ENCODE results near the gene SYMPK. TPM values are rescaled to one million over a fixed set of nuclear protein-coding genes. Genes with fewer than 3 reads are reported as not detected.

SYMPK gene
- total RNA-seq, 1 experiment from 2014 or later = 47.7 TPM

DNA sequence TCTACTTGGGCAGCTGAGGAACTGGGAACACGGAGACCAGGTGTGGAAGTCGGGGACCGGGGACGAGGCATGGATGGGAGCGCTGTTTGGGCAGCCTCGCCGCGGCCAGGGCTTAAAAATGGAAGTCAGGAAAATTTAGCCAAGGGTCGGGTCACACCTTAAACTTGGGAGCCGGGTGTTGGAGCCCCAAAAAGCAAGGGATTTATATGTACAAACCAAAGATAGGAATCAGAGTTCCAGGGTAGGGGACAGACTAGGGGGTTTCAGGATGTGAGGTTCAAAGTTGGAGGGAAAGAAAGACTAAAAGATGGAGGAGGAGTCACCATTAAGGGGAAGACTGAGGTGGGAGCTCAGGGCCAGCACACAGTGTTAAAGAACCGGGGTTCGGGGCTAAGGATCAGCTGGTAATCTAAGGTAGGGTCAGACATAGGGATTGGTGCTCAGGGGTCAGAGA is 1.7 kb upstream of the SYMPK start:
- no peaks in the 10 kb centered on the region; the same call in 1 of the 2 replicates for H3K27me3 ChIP-seq (ENCODE audit: control insufficient read depth, insufficient read depth, low read length)
- H3K4me1 ChIP-seq (ENCODE audit: control insufficient read depth, insufficient read depth, low read length) = peaks cover 4% of the 10 kb centered on the region; the same call in 1 of the 2 replicates
- H3K4me3 ChIP-seq (ENCODE audit: low read depth in 2 of 2, low read length in 2 of 2) = peak overlapping the region; percentile 24 to 95; a peak in 2 of 4 replicates
- DNase-seq (ENCODE audit: low read depth, low spot score) (no peak), ATAC-seq (no peak)
- no peak for TF ChIP-seq TCF7L2 (IDR thresholded peaks at IDR 0.05; ENCODE audit: low read depth, low read length)
- TF ChIP-seq, protein P1, sequence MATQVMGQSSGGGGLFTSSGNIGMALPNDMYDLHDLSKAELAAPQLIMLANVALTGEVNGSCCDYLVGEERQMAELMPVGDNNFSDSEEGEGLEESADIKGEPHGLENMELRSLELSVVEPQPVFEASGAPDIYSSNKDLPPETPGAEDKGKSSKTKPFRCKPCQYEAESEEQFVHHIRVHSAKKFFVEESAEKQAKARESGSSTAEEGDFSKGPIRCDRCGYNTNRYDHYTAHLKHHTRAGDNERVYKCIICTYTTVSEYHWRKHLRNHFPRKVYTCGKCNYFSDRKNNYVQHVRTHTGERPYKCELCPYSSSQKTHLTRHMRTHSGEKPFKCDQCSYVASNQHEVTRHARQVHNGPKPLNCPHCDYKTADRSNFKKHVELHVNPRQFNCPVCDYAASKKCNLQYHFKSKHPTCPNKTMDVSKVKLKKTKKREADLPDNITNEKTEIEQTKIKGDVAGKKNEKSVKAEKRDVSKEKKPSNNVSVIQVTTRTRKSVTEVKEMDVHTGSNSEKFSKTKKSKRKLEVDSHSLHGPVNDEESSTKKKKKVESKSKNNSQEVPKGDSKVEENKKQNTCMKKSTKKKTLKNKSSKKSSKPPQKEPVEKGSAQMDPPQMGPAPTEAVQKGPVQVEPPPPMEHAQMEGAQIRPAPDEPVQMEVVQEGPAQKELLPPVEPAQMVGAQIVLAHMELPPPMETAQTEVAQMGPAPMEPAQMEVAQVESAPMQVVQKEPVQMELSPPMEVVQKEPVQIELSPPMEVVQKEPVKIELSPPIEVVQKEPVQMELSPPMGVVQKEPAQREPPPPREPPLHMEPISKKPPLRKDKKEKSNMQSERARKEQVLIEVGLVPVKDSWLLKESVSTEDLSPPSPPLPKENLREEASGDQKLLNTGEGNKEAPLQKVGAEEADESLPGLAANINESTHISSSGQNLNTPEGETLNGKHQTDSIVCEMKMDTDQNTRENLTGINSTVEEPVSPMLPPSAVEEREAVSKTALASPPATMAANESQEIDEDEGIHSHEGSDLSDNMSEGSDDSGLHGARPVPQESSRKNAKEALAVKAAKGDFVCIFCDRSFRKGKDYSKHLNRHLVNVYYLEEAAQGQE (IDR thresholded peaks at IDR 0.05; ENCODE audit: insufficient read depth in 1 of 2, low read depth in 2 of 2, low read length in 1 of 2) = no peak
- TF ChIP-seq POLR2AphosphoS5 (IDR thresholded peaks at IDR 0.05; ENCODE audit: low read depth, low read length) = no peak
- TF ChIP-seq SIN3A (IDR thresholded peaks at IDR 0.05; ENCODE audit: borderline replicate concordance, insufficient read depth, low read depth, low read length) = no peak
- TF ChIP-seq, protein P2, sequence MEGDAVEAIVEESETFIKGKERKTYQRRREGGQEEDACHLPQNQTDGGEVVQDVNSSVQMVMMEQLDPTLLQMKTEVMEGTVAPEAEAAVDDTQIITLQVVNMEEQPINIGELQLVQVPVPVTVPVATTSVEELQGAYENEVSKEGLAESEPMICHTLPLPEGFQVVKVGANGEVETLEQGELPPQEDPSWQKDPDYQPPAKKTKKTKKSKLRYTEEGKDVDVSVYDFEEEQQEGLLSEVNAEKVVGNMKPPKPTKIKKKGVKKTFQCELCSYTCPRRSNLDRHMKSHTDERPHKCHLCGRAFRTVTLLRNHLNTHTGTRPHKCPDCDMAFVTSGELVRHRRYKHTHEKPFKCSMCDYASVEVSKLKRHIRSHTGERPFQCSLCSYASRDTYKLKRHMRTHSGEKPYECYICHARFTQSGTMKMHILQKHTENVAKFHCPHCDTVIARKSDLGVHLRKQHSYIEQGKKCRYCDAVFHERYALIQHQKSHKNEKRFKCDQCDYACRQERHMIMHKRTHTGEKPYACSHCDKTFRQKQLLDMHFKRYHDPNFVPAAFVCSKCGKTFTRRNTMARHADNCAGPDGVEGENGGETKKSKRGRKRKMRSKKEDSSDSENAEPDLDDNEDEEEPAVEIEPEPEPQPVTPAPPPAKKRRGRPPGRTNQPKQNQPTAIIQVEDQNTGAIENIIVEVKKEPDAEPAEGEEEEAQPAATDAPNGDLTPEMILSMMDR (IDR thresholded peaks at IDR 0.05) = no peak
- H3K27ac ChIP-seq (ENCODE audit: low read length) = no peak overlapping the region
- CTCF ChIA-PET = interaction anchor here (0.6 kb wide), 1 partner anchor 95 kb away, joined by 7 read pairs; no protein-coding TSS in a partner anchor
- H3K36me3 ChIP-seq (ENCODE audit: control insufficient read depth, insufficient read depth, low read length) = no peaks in the 10 kb centered on the region; the same call in 1 of the 2 replicates
- in situ Hi-C loops (cut with HindIII; ENCODE audit: low pct_unique_long_range_greater_than_20kb, low sequenced_read_pairs) = no loop called here
- POLR2A ChIA-PET = no interaction called here
- no TSS peak for BruUV-seq (replicated peaks)
- intact Hi-C loops (cut with micrococcal nuclease; ENCODE audit: unreplicated experiment) = no loop called here
- H3K9me3 ChIP-seq (ENCODE audit: control insufficient read depth, insufficient read depth, low read depth, low read length) = no peaks in the 10 kb centered on the region

DNA sequence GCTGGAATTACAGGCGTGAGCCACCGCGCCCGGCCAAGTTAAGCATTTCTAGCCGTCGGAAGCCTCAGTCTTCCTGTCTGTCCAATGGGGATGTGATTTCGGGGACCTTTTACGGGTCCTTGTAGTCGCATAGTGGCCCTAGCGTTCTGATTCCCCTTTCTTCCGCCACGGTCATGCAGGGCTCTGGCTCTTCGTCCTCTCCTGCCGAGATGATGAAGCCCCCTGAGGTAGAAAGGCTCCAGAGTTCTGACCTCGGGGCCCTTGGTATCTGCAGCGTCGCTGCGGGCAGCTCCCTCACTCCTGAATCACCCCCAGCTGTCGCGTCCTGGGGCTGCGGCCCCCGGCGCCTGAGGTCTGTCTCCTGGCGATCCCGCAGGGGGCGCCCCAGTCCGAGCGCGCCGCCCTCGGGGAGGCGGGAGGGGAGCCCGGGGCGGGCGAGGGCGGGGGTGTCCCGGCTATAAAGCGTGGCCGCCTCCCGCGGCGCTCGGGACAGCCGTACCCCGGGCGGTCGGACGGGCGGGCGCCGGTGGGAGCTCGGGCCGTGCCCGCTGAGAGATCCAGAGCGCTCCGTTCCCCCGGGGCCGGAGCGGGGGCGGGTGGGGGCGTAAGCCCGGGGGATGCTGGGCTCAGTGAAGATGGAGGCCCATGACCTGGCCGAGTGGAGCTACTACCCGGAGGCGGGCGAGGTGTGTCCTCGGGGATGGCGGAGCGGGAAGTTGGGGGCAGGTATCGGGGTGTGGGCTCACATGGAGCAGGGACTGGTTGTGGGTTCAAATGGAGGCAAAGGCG is 1.1 kb upstream of the SYMPK start, which contains the start of gene FOXA3:
TSS of gene FOXA3 (plus strand) at position 487 of the 789 bp plus-strand sequence. CDS start at position 618, 131 bp downstream.
- ATAC-seq (peak; percentile 55), DNase-seq (ENCODE audit: low read depth, low spot score) (no peak)
- in situ Hi-C loops (cut with HindIII; ENCODE audit: low pct_unique_long_range_greater_than_20kb, low sequenced_read_pairs) (no loop called here), intact Hi-C loops (cut with micrococcal nuclease; ENCODE audit: unreplicated experiment) (no loop called here)
- H3K9me3 ChIP-seq (ENCODE audit: control insufficient read depth, insufficient read depth, low read depth, low read length) = no peaks in the 10 kb centered on the region
- no peak for TF ChIP-seq SIN3A (IDR thresholded peaks at IDR 0.05; ENCODE audit: borderline replicate concordance, insufficient read depth, low read depth, low read length)
- no peak for TF ChIP-seq POLR2AphosphoS5 (IDR thresholded peaks at IDR 0.05; ENCODE audit: low read depth, low read length)
- TF ChIP-seq TCF7L2 (IDR thresholded peaks at IDR 0.05; ENCODE audit: low read depth, low read length) = no peak
- TF ChIP-seq, protein P1 (IDR thresholded peaks at IDR 0.05; ENCODE audit: insufficient read depth in 1 of 2, low read depth in 2 of 2, low read length in 1 of 2) = no peak
- TF ChIP-seq, protein P2 (IDR thresholded peaks at IDR 0.05) = peak; percentile 81
- H3K4me3 ChIP-seq (ENCODE audit: low read depth in 2 of 2, low read length in 2 of 2) = peak within 1 kb of the TSS; percentile 59 to 95
- no peaks in the 10 kb centered on the region; the same call in 1 of the 2 replicates for H3K27me3 ChIP-seq (ENCODE audit: control insufficient read depth, insufficient read depth, low read length)
- H3K4me1 ChIP-seq (ENCODE audit: control insufficient read depth, insufficient read depth, low read length) = peaks cover 4% of the 10 kb centered on the region; the same call in 1 of the 2 replicates
- no TSS peak for BruUV-seq (replicated peaks)
- no peaks in the 10 kb centered on the region; the same call in 1 of the 2 replicates for H3K36me3 ChIP-seq (ENCODE audit: control insufficient read depth, insufficient read depth, low read length)
- ChIA-PET POLR2A (no interaction called here), CTCF (interaction anchor here (0.6 to 0.9 kb wide), 4 partner anchors 20 to 139 kb away, joined by 3 to 7 read pairs (median 4); no protein-coding TSS in a partner anchor)
- H3K27ac ChIP-seq (ENCODE audit: low read length) = no peak within 1 kb of the TSS

Data from Panc1 (cell line).